Skeletal muscle tissue (tissue), 1 donor: ENCODE results near the gene NRTN. TPM values are rescaled to one million over a fixed set of nuclear protein-coding genes. Genes with fewer than 3 reads are reported as not detected.

Experiments used
- total RNA-seq: library from RNA; depleted of rRNA; stranded (reverse); fragments of >200 nt; gene quantifications from one replicate; pipeline ENCODE4 v1.2.3, GENCODE V29; 2014

NRTN gene
- total RNA-seq, 1 donor from 2014 or later, result not detected

Other genes starting within 250 kb of the NRTN start
- gene TINCR, start 237.1 kb upstream of the NRTN start, total RNA-seq, result not detected
- 23.5 TPM for gene SAFB2, start 182.3 kb upstream of the NRTN start, total RNA-seq
- 61.1 TPM for gene SAFB, start 182.0 kb upstream of the NRTN start, total RNA-seq
- gene MICOS13, start 124.6 kb upstream of the NRTN start, total RNA-seq, result 43.3 TPM
- 4.7 TPM for gene HSD11B1L, start 124.0 kb upstream of the NRTN start, total RNA-seq
- 634 TPM for gene RPL36, start 114.8 kb upstream of the NRTN start, total RNA-seq
- gene LONP1, start 84.9 kb upstream of the NRTN start, total RNA-seq, result 37.1 TPM
- gene CATSPERD, start 84.4 kb upstream of the NRTN start, total RNA-seq, result not detected
- not detected for gene PRR22, start 20.3 kb upstream of the NRTN start, total RNA-seq
- gene DUS3L, start 13.9 kb upstream of the NRTN start, total RNA-seq, result 15.7 TPM
- gene FUT6, start 34.6 kb downstream of the NRTN start, total RNA-seq, result not detected
- not detected for gene FUT3, start 46.4 kb downstream of the NRTN start, total RNA-seq
- gene FUT5, start 65.5 kb downstream of the NRTN start, total RNA-seq, result not detected
- gene NDUFA11, start 98.7 kb downstream of the NRTN start, total RNA-seq, result 202 TPM
- 3.7 TPM for gene VMAC, start 99.8 kb downstream of the NRTN start, total RNA-seq
- gene CAPS, start 109.2 kb downstream of the NRTN start, total RNA-seq, result 1.6 TPM
- gene RANBP3, start 173.1 kb downstream of the NRTN start, total RNA-seq, result 26.6 TPM